ENCODE data around the gene DSG3.

DNA sequence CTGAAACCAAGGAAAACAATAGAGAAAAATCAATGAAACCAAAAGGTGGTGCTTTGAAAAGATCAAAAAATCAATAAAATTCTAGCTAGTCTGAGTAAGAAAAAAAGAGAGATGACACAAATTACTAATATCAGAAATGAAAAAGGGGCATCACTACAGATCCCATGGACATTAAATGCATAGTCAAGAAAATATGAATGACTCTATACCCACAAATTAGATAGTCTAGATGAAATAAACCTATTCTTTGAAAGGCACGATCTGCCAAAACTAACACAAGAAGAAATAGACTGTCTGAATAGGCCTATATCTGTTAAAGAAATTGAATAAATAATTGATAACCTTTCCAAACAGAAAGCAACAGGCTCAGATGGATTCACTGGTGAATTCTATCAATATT, 15.2 kb upstream of the DSG3 start:
- TF ChIP-seq, protein P1, sequence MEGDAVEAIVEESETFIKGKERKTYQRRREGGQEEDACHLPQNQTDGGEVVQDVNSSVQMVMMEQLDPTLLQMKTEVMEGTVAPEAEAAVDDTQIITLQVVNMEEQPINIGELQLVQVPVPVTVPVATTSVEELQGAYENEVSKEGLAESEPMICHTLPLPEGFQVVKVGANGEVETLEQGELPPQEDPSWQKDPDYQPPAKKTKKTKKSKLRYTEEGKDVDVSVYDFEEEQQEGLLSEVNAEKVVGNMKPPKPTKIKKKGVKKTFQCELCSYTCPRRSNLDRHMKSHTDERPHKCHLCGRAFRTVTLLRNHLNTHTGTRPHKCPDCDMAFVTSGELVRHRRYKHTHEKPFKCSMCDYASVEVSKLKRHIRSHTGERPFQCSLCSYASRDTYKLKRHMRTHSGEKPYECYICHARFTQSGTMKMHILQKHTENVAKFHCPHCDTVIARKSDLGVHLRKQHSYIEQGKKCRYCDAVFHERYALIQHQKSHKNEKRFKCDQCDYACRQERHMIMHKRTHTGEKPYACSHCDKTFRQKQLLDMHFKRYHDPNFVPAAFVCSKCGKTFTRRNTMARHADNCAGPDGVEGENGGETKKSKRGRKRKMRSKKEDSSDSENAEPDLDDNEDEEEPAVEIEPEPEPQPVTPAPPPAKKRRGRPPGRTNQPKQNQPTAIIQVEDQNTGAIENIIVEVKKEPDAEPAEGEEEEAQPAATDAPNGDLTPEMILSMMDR (IDR thresholded peaks at IDR 0.05) = no peak
- no peak for TF ChIP-seq POLR2AphosphoS5 (IDR thresholded peaks at IDR 0.05)
